Testis (tissue), 2 donors: ENCODE results near the gene DPP10.

ENCODE experiments used
- CTCF ChIP-seq, 3 experiments: fragments of 450-650 bp in 2 of 3; fragments of 200-600 bp in 1 of 3; sonication (generic) in 1 of 3; IDR thresholded peaks; one replicate each; pipeline ENCODE4 v1.5.1; 2016 to 2019; ENCODE audit warnings: antibody characterized with exemption in 3 of 3, mild to moderate bottlenecking in 2 of 3, moderate library complexity in 1 of 3
- POLR2A ChIP-seq: fragments of 450-650 bp; IDR thresholded peaks from one replicate; pipeline ENCODE4 v1.6.1; 2017; ENCODE audit warnings: antibody characterized with exemption, mild to moderate bottlenecking, moderate library complexity

GRCh38 chr2:115580784-115581183, 1138.3 kb downstream of the DPP10 start:
- no peak for TF ChIP-seq CTCF (IDR thresholded peaks at IDR 0.05)
- TF ChIP-seq POLR2A, result no peak
